HG02798 (cell line): ENCODE results near the gene ATP10A.
"Not testable (repeated sequence)": the region's sequence is repeated elsewhere in the genome, so short reads cannot be mapped to it uniquely, and the experiment has no call there.

Source experiments
- ATAC-seq: cut with Tn5 transposase; IDR thresholded peaks from one replicate; pipeline ENCODE4 v1.9.1; 2021; ENCODE audit warnings: mild to moderate bottlenecking; ENCODE audit not compliant: unreplicated experiment, poor library complexity

The ATP10A gene

GRCh38 chr15:25640381-25640780 is 222.7 kb downstream of the ATP10A start:
- ATAC-seq, result no peak

GRCh38 chr15:25636486-25636885 is 226.6 kb downstream of the ATP10A start:
- ATAC-seq, result not testable (repeated sequence)

- ATAC-seq, result no peak
Observed at GRCh38 chr15:25635191-25635590, 227.9 kb downstream of the ATP10A start.

DNA sequence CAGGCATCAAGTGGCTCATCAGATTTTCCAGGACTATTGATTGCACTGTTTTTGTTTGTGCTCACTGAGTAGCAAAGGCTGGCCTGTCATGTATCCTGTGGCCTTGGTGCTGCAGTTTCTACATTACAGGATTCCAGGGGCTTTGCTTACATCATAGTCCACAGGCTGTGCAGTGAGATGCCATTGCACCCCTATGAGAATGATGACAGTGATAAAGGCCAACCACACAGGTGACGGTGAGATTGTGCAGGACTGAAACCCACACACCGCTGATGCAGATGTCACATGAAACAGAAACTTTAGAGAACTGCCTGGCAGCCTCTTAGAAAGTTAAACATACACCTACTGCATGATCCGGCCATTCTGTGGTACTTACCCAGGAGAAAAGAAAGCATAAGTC is 229.3 kb downstream of the ATP10A start:
- ATAC-seq, result no peak

DNA sequence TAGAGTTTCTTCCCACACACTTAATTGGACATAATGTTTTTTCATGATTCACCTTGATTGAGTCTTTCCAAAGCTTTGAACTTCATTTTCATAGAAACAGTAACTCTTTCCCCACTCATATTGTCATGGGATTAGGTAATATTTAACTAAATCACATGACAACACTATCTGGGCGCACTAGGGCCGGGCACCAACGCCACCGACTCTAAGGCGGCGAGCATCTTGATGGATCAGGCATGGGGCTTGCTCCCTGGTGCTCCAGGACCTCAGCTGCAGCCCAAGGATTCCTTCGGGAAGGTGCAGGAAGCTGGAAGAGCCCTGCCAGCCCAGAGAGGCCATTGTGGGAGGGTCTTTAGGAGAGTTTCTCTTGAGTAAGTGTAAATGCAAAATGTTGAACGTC is 231.2 kb downstream of the ATP10A start:
- no peak for ATAC-seq
